HEK293T (cell line): ENCODE data around the gene FBXO39.

Experiments used
- CTBP1 ChIP-seq: fragments of 450-650 bp; IDR thresholded peaks from 2 replicates; pipeline ENCODE4 v1.6.1; 2016; ENCODE audit warnings: borderline replicate concordance
- FOXA1 ChIP-seq: fragments of 450-650 bp; IDR thresholded peaks from 2 replicates; pipeline ENCODE4 v1.6.1; 2016; ENCODE audit warnings: mild to moderate bottlenecking
- SUZ12 ChIP-seq: fragments of 450-650 bp; IDR thresholded peaks from 2 replicates; pipeline ENCODE4 v1.6.1; 2016; ENCODE audit warnings: mild to moderate bottlenecking
- TARDBP ChIP-seq: fragments of 450-650 bp; IDR thresholded peaks from 2 replicates; pipeline ENCODE4 v1.6.1; 2016

DNA sequence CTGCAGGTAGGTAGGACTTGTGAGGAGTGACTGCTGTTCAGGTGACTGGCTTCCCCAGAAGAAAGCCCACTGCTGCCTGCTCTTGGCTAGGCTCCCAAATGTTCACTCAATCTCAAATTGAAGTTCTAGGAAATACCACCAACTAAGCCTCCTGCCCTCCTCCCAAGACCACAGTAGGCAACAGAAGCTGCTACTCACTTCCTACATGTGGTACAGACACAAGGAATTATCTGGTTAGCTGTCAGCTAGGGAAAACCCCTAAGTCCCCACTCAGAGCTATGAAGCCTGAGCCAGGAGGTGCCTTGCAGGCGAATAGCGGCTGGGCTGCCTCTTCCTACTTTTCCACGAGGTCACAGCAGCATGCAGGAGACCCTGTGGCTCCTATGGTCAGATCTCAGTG, 4.9 kb downstream of the FBXO39 start:
- TF ChIP-seq TARDBP (no peak), FOXA1 (no peak), CTBP1 (no peak), SUZ12 (no peak)
